GM15510 (cell line): ENCODE measurements around the gene NEURL1.

Source experiments
- POLR2A ChIP-seq: IDR thresholded peaks from 3 replicates; pipeline ENCODE4 v1.6.1; 2011; ENCODE audit warnings: borderline replicate concordance; ENCODE audit not compliant: insufficient read length; ENCODE audit errors: extremely low read depth

NEURL1 gene

GRCh38 chr10:103585011-103585405 lies 91.5 kb downstream of the NEURL1 start:
- TF ChIP-seq POLR2A: no peak

GRCh38 chr10:103587073-103587472 lies 93.6 kb downstream of the NEURL1 start:
- TF ChIP-seq POLR2A: no peak

DNA sequence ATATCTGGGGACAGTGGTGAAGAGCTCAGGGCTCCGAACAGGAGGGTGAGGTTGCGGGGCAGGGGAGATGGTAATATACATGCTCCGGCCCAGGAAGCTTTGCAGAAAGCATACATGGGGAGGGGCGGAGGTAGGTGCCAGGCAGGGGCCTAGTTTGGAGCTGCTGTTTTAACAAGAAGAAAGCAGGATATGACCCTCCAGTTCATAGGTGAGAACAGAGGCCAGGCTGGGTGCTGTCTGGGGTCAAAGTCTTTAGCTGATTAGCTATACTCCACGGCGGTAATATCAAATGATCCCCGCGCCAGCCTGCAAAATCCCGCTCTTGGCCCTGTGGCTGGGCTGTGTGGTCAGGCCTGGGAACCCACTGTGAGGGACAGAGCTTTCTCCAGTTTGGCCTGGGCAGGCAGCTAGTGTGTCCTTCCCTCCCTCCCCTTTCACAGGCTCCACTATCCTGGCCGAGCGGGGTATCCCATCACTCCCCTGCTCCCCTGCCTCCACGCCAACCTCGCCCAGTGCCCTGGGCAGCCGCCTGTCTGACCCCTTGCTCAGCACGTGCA lies 95.6 kb downstream of the NEURL1 start:
- TF ChIP-seq POLR2A: no peak

GRCh38 chr10:103590060-103590459 lies 96.6 kb downstream of the NEURL1 start:
- TF ChIP-seq POLR2A: no peak

DNA sequence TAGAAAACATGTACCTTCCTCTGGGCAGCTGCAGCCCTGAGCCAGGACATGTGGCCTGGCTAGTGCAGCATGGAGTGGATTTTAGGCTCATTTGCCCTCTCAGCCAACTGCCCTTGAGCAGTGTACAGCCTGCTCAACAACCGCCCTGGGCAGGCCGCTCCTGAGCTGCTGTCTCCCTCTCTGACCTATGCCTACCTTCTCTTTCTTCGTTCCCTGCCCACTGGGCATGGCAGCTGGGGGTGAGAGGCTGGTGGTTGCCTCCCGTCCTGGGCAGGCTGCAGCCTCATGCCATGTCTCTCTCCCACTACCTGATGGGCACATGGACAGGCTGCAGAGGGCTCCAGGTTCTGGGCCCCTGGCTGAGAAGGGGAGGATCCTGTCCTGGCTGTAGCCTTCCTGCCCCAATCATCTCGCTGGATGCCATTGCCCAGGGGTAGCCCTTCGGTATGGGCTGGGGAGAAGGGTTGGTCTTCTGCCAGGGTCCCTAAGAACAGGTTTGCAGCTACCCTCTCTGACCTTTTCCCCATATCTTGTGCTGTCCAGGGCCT lies 97.3 kb downstream of the NEURL1 start:
- TF ChIP-seq POLR2A: no peak

DNA sequence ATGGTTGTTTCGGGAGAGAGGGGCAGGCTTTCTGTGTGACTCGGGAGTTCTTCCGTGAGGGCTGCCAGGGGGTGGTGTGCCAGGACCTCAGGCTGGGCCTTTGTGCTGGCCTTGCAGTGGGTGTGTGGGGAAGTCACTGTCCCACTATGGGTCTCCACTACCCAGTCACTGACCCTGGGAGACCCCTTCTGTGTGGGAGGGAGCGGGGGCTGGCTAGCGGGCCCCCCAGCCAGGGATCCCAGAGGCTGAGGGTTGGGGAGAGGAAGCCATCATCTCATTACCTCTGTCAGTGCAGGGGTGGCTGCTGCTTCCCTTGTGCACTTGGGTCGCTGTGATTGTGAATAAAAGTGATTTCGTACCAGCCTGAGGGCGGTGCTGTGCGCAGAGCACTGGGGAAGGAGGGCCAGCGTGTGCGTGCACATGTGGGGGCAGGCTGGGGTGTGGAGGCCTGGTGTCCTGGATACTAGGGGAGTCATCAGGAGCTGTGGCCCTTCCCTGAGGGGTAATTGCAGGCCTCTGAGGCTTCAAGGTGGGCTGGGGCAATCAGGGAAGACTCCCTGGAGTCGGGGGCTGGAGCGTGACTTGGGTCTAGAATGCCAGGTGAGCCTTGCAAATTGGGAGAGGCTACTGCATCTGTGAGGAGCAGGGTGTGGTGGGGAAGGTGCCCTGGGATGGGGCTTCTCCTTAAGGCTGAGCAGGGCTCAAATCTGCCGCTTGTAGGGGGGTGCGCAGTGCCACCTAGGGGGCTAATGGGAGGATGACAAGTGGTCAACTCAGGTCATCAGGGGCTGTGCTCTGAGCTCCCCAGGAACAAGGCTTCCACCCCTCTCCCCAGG lies 98.9 kb downstream of the NEURL1 start:
- no peak for TF ChIP-seq POLR2A

DNA sequence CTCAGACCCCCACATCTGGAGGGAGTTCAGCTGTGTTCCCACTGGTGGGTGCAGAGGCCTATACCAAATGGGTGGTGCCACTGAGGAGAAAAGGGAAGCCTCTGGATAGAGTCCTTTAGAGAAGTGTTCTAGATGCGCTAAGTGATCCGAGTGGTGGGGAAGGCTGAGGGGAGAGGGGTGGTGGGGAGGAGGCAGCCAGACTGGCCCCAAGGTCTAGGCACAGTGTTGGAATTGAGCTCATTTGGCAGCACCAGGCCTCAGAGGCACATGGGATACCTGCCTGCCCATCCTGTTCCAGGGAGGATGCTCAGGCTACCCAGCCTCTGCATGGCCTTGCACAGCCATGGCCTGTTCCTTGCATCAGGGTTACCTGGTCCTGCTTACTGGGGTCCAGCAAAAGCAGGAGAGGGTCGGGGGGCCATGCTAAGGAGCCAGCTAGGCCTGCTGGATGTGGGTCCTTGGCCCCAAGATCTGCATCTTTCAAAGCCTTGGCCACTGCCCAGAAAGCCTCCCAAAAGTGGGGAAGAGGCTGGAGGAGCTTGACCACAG lies 99.6 kb downstream of the NEURL1 start:
- TF ChIP-seq POLR2A: no peak

- no peak for TF ChIP-seq POLR2A
Observed at GRCh38 chr10:103595933-103596726, 102.6 kb downstream of the NEURL1 start.

GRCh38 chr10:103597003-103597402 lies 103.5 kb downstream of the NEURL1 start:
- TF ChIP-seq POLR2A: no peak

- no peak for TF ChIP-seq POLR2A
Observed at GRCh38 chr10:103598654-103599115, 105.2 kb downstream of the NEURL1 start.

GRCh38 chr10:103599211-103599610 lies 105.7 kb downstream of the NEURL1 start:
- TF ChIP-seq POLR2A: no peak

- TF ChIP-seq POLR2A: no peak
Observed at GRCh38 chr10:103599907-103600306, 106.4 kb downstream of the NEURL1 start.

- no peak for TF ChIP-seq POLR2A
Observed at GRCh38 chr10:103600325-103600724, 106.8 kb downstream of the NEURL1 start.

GRCh38 chr10:103600956-103601569 lies 107.6 kb downstream of the NEURL1 start:
- TF ChIP-seq POLR2A: no peak

DNA sequence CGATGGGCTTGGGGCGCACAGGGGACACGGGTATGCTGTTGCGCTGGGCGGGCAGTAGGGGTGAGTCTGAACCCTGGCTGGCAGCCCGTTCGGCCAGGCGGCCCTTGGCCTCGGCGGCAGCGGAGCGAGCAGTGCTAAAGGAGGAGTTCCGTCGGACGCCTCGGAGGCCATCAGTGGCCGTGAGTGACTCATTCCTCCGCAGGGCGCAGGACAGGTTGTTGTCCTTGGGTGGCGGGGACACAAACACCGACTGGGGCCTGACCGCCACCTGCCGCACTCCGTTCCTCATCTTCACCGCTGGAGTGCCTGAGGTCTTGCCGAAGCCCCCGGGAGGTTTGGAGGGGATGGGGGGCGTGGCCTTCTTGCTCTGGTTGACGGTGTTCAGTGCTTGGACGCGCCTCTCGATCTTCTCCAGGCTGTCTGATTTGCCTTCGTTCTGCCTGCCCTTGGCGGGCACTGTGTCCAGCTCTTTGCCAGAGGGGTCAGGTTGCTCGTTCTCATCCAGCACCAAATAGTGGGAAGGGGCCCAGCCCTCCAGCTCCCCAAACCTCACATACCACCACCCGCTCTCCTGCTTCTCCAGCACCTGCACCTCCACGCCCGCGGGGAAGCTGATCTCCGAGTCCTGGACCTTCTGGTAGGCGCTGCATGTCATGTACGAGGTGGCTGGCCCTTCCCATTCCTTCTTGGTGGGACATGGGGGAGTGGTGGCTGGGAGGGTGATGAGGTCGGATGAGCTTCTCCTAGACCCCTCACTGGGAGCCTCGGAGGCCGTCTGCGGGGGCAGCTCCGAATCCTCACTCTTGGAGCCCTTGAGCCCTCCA lies 108.7 kb downstream of the NEURL1 start:
- no peak for TF ChIP-seq POLR2A

GRCh38 chr10:103602852-103603155 lies 109.3 kb downstream of the NEURL1 start:
- no peak for TF ChIP-seq POLR2A
